ENCODE data around the gene FOXJ2. TPM values are rescaled to one million over a fixed set of nuclear protein-coding genes. Genes with fewer than 3 reads are reported as not detected.

FOXJ2 gene
- total RNA-seq, 1 experiment from 2014 or later, result 5.5 TPM

- no peaks in the 10 kb centered on the region for H3K23me2 ChIP-seq (ENCODE audit: insufficient read length, low read depth, low read length, poor library complexity, severe bottlenecking)
- H3K18ac ChIP-seq (ENCODE audit: insufficient read length, low read depth, low read length), result no peak overlapping the region
- no peak overlapping the region for H4K91ac ChIP-seq (ENCODE audit: insufficient read length, low read depth, low read length)
- H4K20me1 ChIP-seq (ENCODE audit: control insufficient read depth, insufficient read depth, insufficient read length), result no peaks in the 10 kb centered on the region
- H3K79me2 ChIP-seq (ENCODE audit: insufficient read depth, low read length), result no peaks in the 10 kb centered on the region
- no peak overlapping the region for H3K4ac ChIP-seq (ENCODE audit: low read depth, low read length)
- no peaks in the 10 kb centered on the region for H3K27me3 ChIP-seq (ENCODE audit: insufficient read depth, low read length)
- peaks cover 2% of the 10 kb centered on the region in 2 experiments; a peak in 4 of 5 replicates for H3K9me3 Mint-ChIP-seq
- no peak overlapping the region for H3K27ac Mint-ChIP-seq
- H3K9ac ChIP-seq (ENCODE audit: extremely low read depth, insufficient read length, low read length), result no peak overlapping the region
- no peak overlapping the region for H4K5ac ChIP-seq (ENCODE audit: insufficient read length, low read depth, low read length)
- H3K4me2 ChIP-seq (ENCODE audit: insufficient read depth, insufficient read length, low read length), result no peak overlapping the region
- H3K4me3 Mint-ChIP-seq, result no peak overlapping the region
- H2BK12ac ChIP-seq (ENCODE audit: insufficient read length, low read depth, low read length), result no peak overlapping the region
- no peak overlapping the region for H2BK120ac ChIP-seq (ENCODE audit: low read depth, low read length, poor library complexity, severe bottlenecking)
- H2BK15ac ChIP-seq (ENCODE audit: low read depth, low read length), result no peak overlapping the region
- no peaks in the 10 kb centered on the region for H3K79me1 ChIP-seq (ENCODE audit: insufficient read depth, low read depth, low read length, poor library complexity, severe bottlenecking)
- no peak overlapping the region for H3T11ph ChIP-seq (ENCODE audit: low read length)
- no peak for DNase-seq
- no peaks in the 10 kb centered on the region for H3K9me3 ChIP-seq (ENCODE audit: control insufficient read depth, low read depth, low read length)
- TF ChIP-seq, protein P1, sequence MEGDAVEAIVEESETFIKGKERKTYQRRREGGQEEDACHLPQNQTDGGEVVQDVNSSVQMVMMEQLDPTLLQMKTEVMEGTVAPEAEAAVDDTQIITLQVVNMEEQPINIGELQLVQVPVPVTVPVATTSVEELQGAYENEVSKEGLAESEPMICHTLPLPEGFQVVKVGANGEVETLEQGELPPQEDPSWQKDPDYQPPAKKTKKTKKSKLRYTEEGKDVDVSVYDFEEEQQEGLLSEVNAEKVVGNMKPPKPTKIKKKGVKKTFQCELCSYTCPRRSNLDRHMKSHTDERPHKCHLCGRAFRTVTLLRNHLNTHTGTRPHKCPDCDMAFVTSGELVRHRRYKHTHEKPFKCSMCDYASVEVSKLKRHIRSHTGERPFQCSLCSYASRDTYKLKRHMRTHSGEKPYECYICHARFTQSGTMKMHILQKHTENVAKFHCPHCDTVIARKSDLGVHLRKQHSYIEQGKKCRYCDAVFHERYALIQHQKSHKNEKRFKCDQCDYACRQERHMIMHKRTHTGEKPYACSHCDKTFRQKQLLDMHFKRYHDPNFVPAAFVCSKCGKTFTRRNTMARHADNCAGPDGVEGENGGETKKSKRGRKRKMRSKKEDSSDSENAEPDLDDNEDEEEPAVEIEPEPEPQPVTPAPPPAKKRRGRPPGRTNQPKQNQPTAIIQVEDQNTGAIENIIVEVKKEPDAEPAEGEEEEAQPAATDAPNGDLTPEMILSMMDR (conservative IDR thresholded peaks at IDR 0.05), result no peak
- H2AFZ ChIP-seq (ENCODE audit: low read length), result no peak overlapping the region
- no peak overlapping the region for H3K27ac ChIP-seq (ENCODE audit: insufficient read length, low read depth, low read length)
- H3K36me3 Mint-ChIP-seq (ENCODE audit: insufficient read depth in 1 of 3, low read depth in 3 of 3), result peaks cover 0 to 3% (median 0%) of the 10 kb centered on the region in 3 experiments; a peak in 2 of 7 replicates
- H3K4me1 ChIP-seq (ENCODE audit: insufficient read depth, low read length), result peaks cover 3% of the 10 kb centered on the region; the same call in 1 of the 2 replicates
- no peak overlapping the region for H3K14ac ChIP-seq (ENCODE audit: insufficient read depth, low read length)
- no peaks in the 10 kb centered on the region for H3K27me3 Mint-ChIP-seq (ENCODE audit: low read depth)
- H2BK20ac ChIP-seq (ENCODE audit: low read depth, low read length, poor library complexity, severe bottlenecking), result no peak overlapping the region
- H3K4me1 Mint-ChIP-seq, result peaks cover 5 to 11% of the 10 kb centered on the region in 2 experiments; a peak in 3 of 4 replicates
- H4K8ac ChIP-seq (replicated peaks; ENCODE audit: insufficient read length, low read depth, low read length), result no peak overlapping the region
- no peak overlapping the region for H3K56ac ChIP-seq (ENCODE audit: insufficient read length, low read depth, low read length)
- no peak overlapping the region for H2AK5ac ChIP-seq (ENCODE audit: insufficient read length, low read length)
- no peak overlapping the region for H2BK5ac ChIP-seq (ENCODE audit: insufficient read length, low read length)
- WGBS (ENCODE audit: extremely low coverage, insufficient read length, low lambda C conversion rate), result no CpG with 5 or more reads among the region's 1 CpG
- no peak overlapping the region for H3K23ac ChIP-seq (ENCODE audit: insufficient read length, low read depth, low read length)
These were observed 41.0 kb upstream of the FOXJ2 start for GRCh38 chr12:7991535-7991934.

All from H9 (cell line).